Astrocyte of the spinal cord (primary cell): ENCODE data around the gene NEURL2.

Experiments
- DNase-seq: peaks from one replicate; pipeline ENCODE4 v3.0.0; 2011; ENCODE audit warnings: low read depth, low spot score
- H3K4me3 ChIP-seq: 2 replicates; pipeline ENCODE4 v1.5.1; 2011; ENCODE audit warnings: low read depth, mild to moderate bottlenecking, low read length, moderate library complexity
- in situ Hi-C: cut with HindIII; loops from 2 replicates; pipeline ENCODE4 v1.10.0; 2017; ENCODE audit warnings: low sequenced_read_pairs
- TF ChIP-seq, protein P1 (sequence below): IDR thresholded peaks from 2 replicates; pipeline ENCODE4 v1.5.1; 2012; ENCODE audit warnings: low read depth, mild to moderate bottlenecking, low read length, inconsistent platforms

The NEURL2 gene

GRCh38 chr20:45852326-45852725 lies 38.7 kb downstream of the NEURL2 start:
- in situ Hi-C loops = no loop called here
- TF ChIP-seq, protein P1, sequence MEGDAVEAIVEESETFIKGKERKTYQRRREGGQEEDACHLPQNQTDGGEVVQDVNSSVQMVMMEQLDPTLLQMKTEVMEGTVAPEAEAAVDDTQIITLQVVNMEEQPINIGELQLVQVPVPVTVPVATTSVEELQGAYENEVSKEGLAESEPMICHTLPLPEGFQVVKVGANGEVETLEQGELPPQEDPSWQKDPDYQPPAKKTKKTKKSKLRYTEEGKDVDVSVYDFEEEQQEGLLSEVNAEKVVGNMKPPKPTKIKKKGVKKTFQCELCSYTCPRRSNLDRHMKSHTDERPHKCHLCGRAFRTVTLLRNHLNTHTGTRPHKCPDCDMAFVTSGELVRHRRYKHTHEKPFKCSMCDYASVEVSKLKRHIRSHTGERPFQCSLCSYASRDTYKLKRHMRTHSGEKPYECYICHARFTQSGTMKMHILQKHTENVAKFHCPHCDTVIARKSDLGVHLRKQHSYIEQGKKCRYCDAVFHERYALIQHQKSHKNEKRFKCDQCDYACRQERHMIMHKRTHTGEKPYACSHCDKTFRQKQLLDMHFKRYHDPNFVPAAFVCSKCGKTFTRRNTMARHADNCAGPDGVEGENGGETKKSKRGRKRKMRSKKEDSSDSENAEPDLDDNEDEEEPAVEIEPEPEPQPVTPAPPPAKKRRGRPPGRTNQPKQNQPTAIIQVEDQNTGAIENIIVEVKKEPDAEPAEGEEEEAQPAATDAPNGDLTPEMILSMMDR = no peak
- DNase-seq = no peak
- H3K4me3 ChIP-seq = no peak overlapping the region

DNA sequence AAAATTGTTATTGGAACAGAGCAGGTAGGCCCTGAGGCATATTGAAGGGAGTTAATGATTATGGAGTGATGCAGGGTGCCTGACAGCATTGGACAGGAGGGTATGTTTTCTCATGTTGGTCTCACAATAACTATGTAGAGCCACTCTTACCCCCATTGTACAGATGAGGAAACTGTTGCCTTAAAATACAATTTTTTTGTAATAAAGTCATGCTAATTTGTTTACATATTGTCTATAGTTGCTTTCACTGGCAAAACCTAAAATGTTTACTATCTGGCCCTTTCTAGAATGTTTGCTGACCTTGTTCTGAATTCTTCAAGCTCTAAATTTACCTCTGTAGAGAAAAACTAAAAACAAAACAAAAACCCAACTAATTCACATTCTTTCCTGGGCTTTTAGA lies 39.5 kb downstream of the NEURL2 start:
- DNase-seq = no peak
- H3K4me3 ChIP-seq = no peak overlapping the region
- in situ Hi-C loops = no loop called here
- TF ChIP-seq, protein P1 = no peak

GRCh38 chr20:45850926-45851325 lies 40.1 kb downstream of the NEURL2 start:
- in situ Hi-C loops = no loop called here

DNA sequence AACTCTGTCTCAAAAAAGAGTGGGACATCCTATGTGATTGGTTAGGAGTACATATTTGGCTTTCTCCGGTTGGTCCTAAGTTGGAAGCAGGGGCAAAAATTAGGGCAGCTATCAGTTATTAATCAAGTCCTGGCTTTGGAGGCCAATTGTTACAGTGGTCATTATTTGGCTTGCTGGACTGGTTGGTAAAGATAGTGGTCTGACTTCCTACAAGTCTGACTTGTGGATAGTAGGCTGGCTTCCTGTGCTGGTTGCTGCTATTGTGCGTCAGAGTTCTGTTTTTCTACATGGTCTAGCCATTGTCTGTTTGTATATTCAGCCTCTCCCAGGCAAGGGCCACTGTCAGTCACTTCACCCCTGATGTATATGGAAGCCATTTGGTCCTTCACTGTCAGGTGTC lies 40.8 kb downstream of the NEURL2 start:
- in situ Hi-C loops = no loop called here
- no peak for DNase-seq
- TF ChIP-seq, protein P1 = no peak
- no peak overlapping the region for H3K4me3 ChIP-seq

More at GRCh38 chr20:45850926-45851325, 40.1 kb downstream of the NEURL2 start:
- no peak overlapping the region for H3K4me3 ChIP-seq
- TF ChIP-seq, protein P1 = no peak
- no peak for DNase-seq

DNA sequence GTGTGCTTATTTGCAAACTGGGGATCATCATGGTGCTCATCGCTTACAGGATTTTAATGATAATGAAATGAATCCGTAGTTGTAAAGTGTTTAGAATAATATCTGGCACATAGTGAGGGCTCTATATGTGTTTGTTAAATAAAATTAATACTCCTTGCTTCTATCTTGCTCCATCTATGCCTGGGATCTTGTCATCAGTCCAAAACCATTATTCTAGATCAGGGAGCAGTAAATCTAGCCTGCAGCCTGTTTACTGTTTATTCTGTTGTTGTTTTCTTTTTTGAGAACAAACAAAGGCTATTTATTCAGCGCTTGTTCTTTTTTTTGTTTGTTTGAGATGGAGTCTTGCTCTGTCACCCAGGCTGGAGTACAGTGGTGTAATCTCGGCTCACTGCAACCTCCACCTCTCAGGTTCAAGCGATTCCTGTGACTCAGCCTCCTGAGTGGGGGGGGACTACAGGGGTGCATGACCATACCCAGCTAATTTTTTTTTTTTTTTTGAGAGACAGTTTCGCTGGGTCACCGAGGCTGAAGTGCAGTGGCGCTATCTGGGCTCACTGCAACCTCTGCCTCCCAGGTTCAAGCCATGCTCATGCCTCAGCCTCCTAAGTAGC lies 41.9 kb downstream of the NEURL2 start:
- H3K4me3 ChIP-seq = no peak overlapping the region
- DNase-seq = no peak
- in situ Hi-C loops = no loop called here
- TF ChIP-seq, protein P1 = no peak

DNA sequence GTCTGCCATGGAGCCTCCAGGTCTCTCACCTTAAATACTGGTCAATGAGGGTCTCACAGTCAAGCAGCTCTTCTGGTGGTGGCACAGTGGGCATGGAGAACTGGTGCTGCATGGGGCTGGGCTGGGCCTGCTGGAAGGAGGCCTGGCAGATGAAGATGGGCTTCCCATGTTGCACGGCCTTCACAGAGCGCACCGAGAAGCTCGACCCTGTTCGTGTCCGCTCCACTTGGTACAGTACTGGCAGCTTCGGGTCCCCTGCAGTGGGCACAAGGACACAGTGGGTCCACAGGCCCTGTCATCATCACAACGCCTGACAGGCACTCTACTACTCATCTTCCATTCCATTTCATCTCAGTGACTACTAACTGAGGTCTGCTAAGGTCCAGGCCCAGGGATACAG lies 42.6 kb downstream of the NEURL2 start:
- in situ Hi-C loops = no loop called here
- DNase-seq = no peak

More for the DNA sequence above, 42.6 kb downstream of the NEURL2 start:
- TF ChIP-seq, protein P1 = no peak
- H3K4me3 ChIP-seq = no peak overlapping the region
